Right cardiac atrium (tissue), 5 donors: ENCODE results near the gene PHF24. TPM values are rescaled to one million over a fixed set of nuclear protein-coding genes. Genes with fewer than 3 reads are reported as not detected.
A peak's percentile ranks its signal among the peaks of the same experiment; 100 is the strongest.

Source experiments
- ATAC-seq, 2 donors: fragments of 200-7000 bp; cut with Tn5 transposase; one replicate each; pipeline versions ENCODE4 v1.8.0 to v1.9.1; 2020; ENCODE audit warnings: moderate library complexity in 2 of 2, mild to moderate bottlenecking in 1 of 2
- DNase-seq, 3 donors: peaks; one replicate each; pipeline ENCODE4 v3.0.0-alpha.2; 2020
- H3K27ac ChIP-seq: one replicate; pipeline ENCODE4 v1.5.1; 2013; ENCODE audit warnings: mild to moderate bottlenecking, low read length, control low read depth, moderate library complexity
- H3K27me3 ChIP-seq: one replicate; pipeline ENCODE4 v1.6.1; 2013; ENCODE audit not compliant: control insufficient read depth, insufficient read depth
- H3K4me1 ChIP-seq: one replicate; pipeline ENCODE4 v1.6.1; 2013; ENCODE audit warnings: low read length; ENCODE audit not compliant: control insufficient read depth, insufficient read depth
- H3K4me3 ChIP-seq: one replicate; pipeline ENCODE4 v1.5.1; 2013; ENCODE audit warnings: low read length, control low read depth
- H3K9me3 ChIP-seq: one replicate; pipeline ENCODE4 v1.6.1; 2013; ENCODE audit warnings: low read length; ENCODE audit not compliant: control insufficient read depth
- WGBS: extraction: QIAGEN DNeasy Blood & Tissue Kit; methylation state at CpG from one replicate; pipeline ENCODE4 v1.1.7; 2013; 5-methylcytosine and 5-hydroxymethylcytosine counted together
- intact Hi-C, 4 donors: fragments of 100-400 bp; cut with DNase I; formaldehyde crosslinking; loops; one replicate each; pipeline versions ENCODE4 v1.11.0 to v1.14.0; 2022 to 2023
- polyA plus RNA-seq: library from polyadenylated mRNA; stranded (reverse); fragments of 200-250 nt; gene quantifications from one replicate; pipeline ENCODE4 v1.2.3, GENCODE V29; 2013
- total RNA-seq, 4 donors: library from RNA; stranded (reverse); fragmentation: NEBNext Ultra II Directional; extraction: Animal tissue kit (Norgen Biotek cat#: 25700); gene quantifications; one replicate each; pipeline ENCODE4 v1.2.1, GENCODE V29; 2021
- donor health status: healthy with polysubstance abuse.
- donor health status: DM: no; HTN: yes; CAD: no.
- donor health status: DM: no; HTN: no; CAD: no.
- donor health status: DM: no; HTN: yes; CAD: no; lungs with severe emphysema.
- donor health status: DM: yes; HTN: yes; CAD: no.

Gene PHF24
- total and polyA plus RNA-seq, 5 donors, result 0.03 to 1.3 (median 0.20) TPM

GRCh38 chr9:34984049-34984448 is 26.0 kb downstream of the PHF24 start:
- Histone ChIP-seq H3K27me3 (no peaks in the 10 kb centered on the region), H3K4me3 (no peak overlapping the region), H3K4me1 (no peaks in the 10 kb centered on the region), H3K9me3 (no peaks in the 10 kb centered on the region), H3K27ac (no peak overlapping the region)
- ATAC-seq (no peak), DNase-seq (no peak)
- WGBS, result 2% methylated on average over 1 of the region's 1 CpG
- intact Hi-C loops, result loop anchor here in 1 of 4 donors (10.0 kb wide), 1 partner anchor 79 kb away; no protein-coding TSS in a partner anchor

- Histone ChIP-seq H3K27me3 (no peaks in the 10 kb centered on the region), H3K27ac (no peak overlapping the region), H3K4me1 (no peaks in the 10 kb centered on the region), H3K4me3 (no peak overlapping the region), H3K9me3 (no peaks in the 10 kb centered on the region)
- WGBS, result 17% methylated on average over 7 of the region's 7 CpGs
- intact Hi-C loops, result loop anchor here (5.0 to 10.0 kb wide), 3 partner anchors 81 to 88 kb away; a partner anchor contains a TSS
- ATAC-seq (no peak), DNase-seq (peak in 2 of 3 donors; percentile 55 to 62)
Observed at GRCh38 chr9:34985311-34985899, 27.3 kb downstream of the PHF24 start.

- Histone ChIP-seq H3K27ac (no peak overlapping the region), H3K9me3 (no peaks in the 10 kb centered on the region), H3K4me3 (no peak overlapping the region), H3K27me3 (no peaks in the 10 kb centered on the region), H3K4me1 (peaks cover 6% of the 10 kb centered on the region)
- DNase-seq (peak in 2 of 3 donors; percentile 66 to 67), ATAC-seq (no peak)
- 41% methylated on average over 9 of the region's 9 CpGs for WGBS
- intact Hi-C loops, result loop anchor here (5.0 to 10.0 kb wide), 3 partner anchors 82 to 89 kb away; a partner anchor contains a TSS
Observed at GRCh38 chr9:34986540-34987047, 28.5 kb downstream of the PHF24 start.

- H3K27me3 ChIP-seq, result no peaks in the 10 kb centered on the region
- H3K4me1 ChIP-seq, result peaks cover 11% of the 10 kb centered on the region
- DNase-seq, result peak in 2 of 3 donors; percentile 10 to 52
- 76% methylated on average over 7 of the region's 7 CpGs for WGBS
- no peak overlapping the region for H3K27ac ChIP-seq
- no peak overlapping the region for H3K4me3 ChIP-seq
- ATAC-seq, result no peak
- no peaks in the 10 kb centered on the region for H3K9me3 ChIP-seq
- intact Hi-C loops, result loop anchor here (5.0 to 10.0 kb wide), 3 partner anchors 83 to 90 kb away; a partner anchor contains a TSS
Observed at GRCh38 chr9:34987160-34987901, 29.2 kb downstream of the PHF24 start.

- peak; percentile 72 to 85 (median 77) for DNase-seq
- Histone ChIP-seq H3K27me3 (no peaks in the 10 kb centered on the region), H3K4me1 (peaks cover 20% of the 10 kb centered on the region), H3K27ac (peak overlapping the region; percentile 84), H3K4me3 (peak overlapping the region; percentile 45), H3K9me3 (no peaks in the 10 kb centered on the region)
- peak in 1 of 2 donors; percentile 7 for ATAC-seq
- WGBS, result 16% methylated on average over 25 of the region's 25 CpGs
- intact Hi-C loops, result loop anchor here (5.0 to 10.0 kb wide), 3 partner anchors 84 to 91 kb away; a partner anchor contains a TSS
Observed at GRCh38 chr9:34988218-34989002, 30.3 kb downstream of the PHF24 start.

GRCh38 chr9:34989003-34989945 is 31.2 kb downstream of the PHF24 start, which contains the start of gene DNAJB5:
Gene DNAJB5, plus strand, starts transcription at chr9:34989745. Its CDS starts 886 bp downstream, at chr9:34990631.
- no peaks in the 10 kb centered on the region for H3K9me3 ChIP-seq
- peak within 1 kb of the TSS; percentile 99 for H3K27ac ChIP-seq
- peaks cover 27% of the 10 kb centered on the region for H3K4me1 ChIP-seq
- no peaks in the 10 kb centered on the region for H3K27me3 ChIP-seq
- under 1% methylated on average over 65 of the region's 65 CpGs for WGBS
- peak within 1 kb of the TSS; percentile 90 for H3K4me3 ChIP-seq
- DNase-seq (peak; percentile 99), ATAC-seq (peak; percentile 87 to 91)
- intact Hi-C loops, result loop anchor here (5.0 to 10.0 kb wide), 3 partner anchors 84 to 92 kb away; a partner anchor contains a TSS

GRCh38 chr9:34989946-34990635 is 32.0 kb downstream of the PHF24 start:
- H3K4me3 ChIP-seq, result peak overlapping the region; percentile 90
- WGBS, result 9% methylated on average over 39 of the region's 39 CpGs
- H3K27me3 ChIP-seq, result no peaks in the 10 kb centered on the region
- peak; percentile 6 to 33 for ATAC-seq
- peaks cover 34% of the 10 kb centered on the region for H3K4me1 ChIP-seq
- peak; percentile 83 to 89 (median 88) for DNase-seq
- H3K27ac ChIP-seq, result peak overlapping the region; percentile 99
- no peaks in the 10 kb centered on the region for H3K9me3 ChIP-seq
- intact Hi-C loops, result loop anchor here (5.0 to 10.0 kb wide), 3 partner anchors 85 to 93 kb away; a partner anchor contains a TSS

- H3K4me1 ChIP-seq, result peaks cover 34% of the 10 kb centered on the region
- intact Hi-C loops, result no loop called here
Observed at GRCh38 chr9:34990908-34991606, 33.0 kb downstream of the PHF24 start.

More at GRCh38 chr9:34990908-34991606, 33.0 kb downstream of the PHF24 start:
- no peaks in the 10 kb centered on the region for H3K27me3 ChIP-seq
- H3K9me3 ChIP-seq, result no peaks in the 10 kb centered on the region
- ATAC-seq (no peak), DNase-seq (peak in 1 of 3 donors; percentile 60)
- H3K4me3 ChIP-seq, result peak overlapping the region; percentile 90
- peak overlapping the region; percentile 93 for H3K27ac ChIP-seq
- 58% methylated on average over 7 of the region's 7 CpGs for whole genome bisulfite sequencing
